SK-N-SH treated with all-trans-retinoic acid at 6 μM for 48 hours (cell line): ENCODE measurements around the gene MTF1.

Experiments used
- ATAC-seq: fragments of 200-7000 bp; cut with Tn5 transposase; 3 replicates; pipeline ENCODE4 v1.9.1; 2020; ENCODE audit warnings: mild to moderate bottlenecking, moderate library complexity
- ARNTL ChIP-seq: fragments of 450-650 bp; formaldehyde crosslinking; IDR thresholded peaks from 2 replicates; pipeline ENCODE4 v1.5.0; 2020; ENCODE audit warnings: low read depth, mild to moderate bottlenecking, moderate library complexity, borderline replicate concordance
- BACH2 ChIP-seq: fragments of 250-450 bp; sonication (Bioruptor Pico); IDR thresholded peaks from 2 replicates; pipeline ENCODE4 v1.9.0; 2021; ENCODE audit warnings: mild to moderate bottlenecking, borderline replicate concordance
- CSDC2 ChIP-seq: fragments of 250-450 bp; sonication (Bioruptor Pico); IDR thresholded peaks from 2 replicates; pipeline ENCODE4 v1.5.0; 2020; ENCODE audit warnings: mild to moderate bottlenecking, moderate library complexity
- ESRRG ChIP-seq: fragments of 250-450 bp; sonication (Bioruptor Pico); IDR thresholded peaks from 2 replicates; pipeline ENCODE4 v1.6.1; 2021; ENCODE audit warnings: mild to moderate bottlenecking
- GLIS3 ChIP-seq: fragments of 250-450 bp; sonication (Bioruptor Pico); IDR thresholded peaks from 2 replicates; pipeline ENCODE4 v1.5.0; 2020; ENCODE audit warnings: mild to moderate bottlenecking, moderate library complexity
- ISL1 ChIP-seq: fragments of 250-450 bp; sonication (Bioruptor Pico); IDR thresholded peaks from 2 replicates; pipeline ENCODE4 v2.1.2; 2022; ENCODE audit warnings: mild to moderate bottlenecking, moderate library complexity
- OSR1 ChIP-seq: fragments of 250-450 bp; sonication (Bioruptor Pico); IDR thresholded peaks from 2 replicates; pipeline ENCODE4 v1.8.0; 2022; ENCODE audit warnings: moderate library complexity, mild to moderate bottlenecking, inconsistent platforms
- PPARA ChIP-seq: fragments of 250-450 bp; sonication (Bioruptor Pico); IDR thresholded peaks from 2 replicates; pipeline ENCODE4 v1.5.0; 2020; ENCODE audit warnings: mild to moderate bottlenecking, borderline replicate concordance
- RARB ChIP-seq: fragments of 250-450 bp; sonication (Bioruptor Pico); IDR thresholded peaks from 2 replicates; pipeline ENCODE4 v1.8.0; 2021; ENCODE audit warnings: mild to moderate bottlenecking, moderate library complexity
- SNAI2 ChIP-seq: fragments of 250-450 bp; sonication (Bioruptor Pico); IDR thresholded peaks from 2 replicates; pipeline ENCODE4 v1.5.0; 2020; ENCODE audit warnings: mild to moderate bottlenecking, moderate library complexity
- TCF4 ChIP-seq: fragments of 250-450 bp; sonication (Bioruptor Pico); IDR thresholded peaks from 2 replicates; pipeline ENCODE4 v1.8.0; 2021; ENCODE audit warnings: mild to moderate bottlenecking, moderate library complexity, borderline replicate concordance
- TOX ChIP-seq: fragments of 250-450 bp; sonication (Bioruptor Pico); IDR thresholded peaks from 2 replicates; pipeline ENCODE4 v1.8.0; 2021; ENCODE audit warnings: mild to moderate bottlenecking, moderate library complexity, borderline replicate concordance
- ZC3H10 ChIP-seq: fragments of 250-450 bp; sonication (Bioruptor Pico); IDR thresholded peaks from 2 replicates; pipeline ENCODE4 v1.5.1; 2021; ENCODE audit warnings: mild to moderate bottlenecking, moderate library complexity
- ZFP3 ChIP-seq: fragments of 250-450 bp; sonication (Bioruptor Pico); IDR thresholded peaks from 2 replicates; pipeline ENCODE4 v1.5.0; 2020; ENCODE audit warnings: mild to moderate bottlenecking, moderate library complexity
- ZFP30 ChIP-seq: fragments of 450-650 bp; formaldehyde crosslinking; IDR thresholded peaks from 2 replicates; pipeline ENCODE4 v1.5.0; 2022; ENCODE audit warnings: mild to moderate bottlenecking, moderate library complexity
- ZNF565 ChIP-seq: fragments of 450-650 bp; formaldehyde crosslinking; conservative IDR thresholded peaks from 2 replicates; pipeline ENCODE4 v1.5.0; 2020; ENCODE audit warnings: low read depth, mild to moderate bottlenecking, moderate library complexity
- ZNF70 ChIP-seq: fragments of 450-650 bp; formaldehyde crosslinking; IDR thresholded peaks from 2 replicates; pipeline ENCODE4 v1.5.0; 2020; ENCODE audit warnings: mild to moderate bottlenecking, moderate library complexity
- ZNF8 ChIP-seq: fragments of 450-650 bp; formaldehyde crosslinking; IDR thresholded peaks from 2 replicates; pipeline ENCODE4 v1.5.0; 2020; ENCODE audit warnings: mild to moderate bottlenecking, moderate library complexity
- TF ChIP-seq, protein P1 (sequence below): fragments of 250-450 bp; sonication (Bioruptor Pico); IDR thresholded peaks from 2 replicates; pipeline ENCODE4 v1.5.1; 2021; ENCODE audit warnings: mild to moderate bottlenecking, moderate library complexity
- TF ChIP-seq, protein P2 (sequence below): fragments of 250-450 bp; sonication (Bioruptor Pico); IDR thresholded peaks from 2 replicates; pipeline ENCODE4 v1.8.0; 2020; ENCODE audit warnings: mild to moderate bottlenecking, moderate library complexity, borderline replicate concordance
- TF ChIP-seq, protein P3 (sequence below): fragments of 250-450 bp; sonication (Bioruptor Pico); IDR thresholded peaks from 2 replicates; pipeline ENCODE4 v1.8.0; 2021; ENCODE audit warnings: low read depth, mild to moderate bottlenecking, moderate library complexity, borderline replicate concordance
- TF ChIP-seq, protein P4 (sequence below): fragments of 250-450 bp; sonication (Bioruptor Pico); IDR thresholded peaks from 2 replicates; pipeline ENCODE4 v1.5.1; 2020; ENCODE audit warnings: low read depth, mild to moderate bottlenecking, moderate library complexity

The MTF1 gene

DNA sequence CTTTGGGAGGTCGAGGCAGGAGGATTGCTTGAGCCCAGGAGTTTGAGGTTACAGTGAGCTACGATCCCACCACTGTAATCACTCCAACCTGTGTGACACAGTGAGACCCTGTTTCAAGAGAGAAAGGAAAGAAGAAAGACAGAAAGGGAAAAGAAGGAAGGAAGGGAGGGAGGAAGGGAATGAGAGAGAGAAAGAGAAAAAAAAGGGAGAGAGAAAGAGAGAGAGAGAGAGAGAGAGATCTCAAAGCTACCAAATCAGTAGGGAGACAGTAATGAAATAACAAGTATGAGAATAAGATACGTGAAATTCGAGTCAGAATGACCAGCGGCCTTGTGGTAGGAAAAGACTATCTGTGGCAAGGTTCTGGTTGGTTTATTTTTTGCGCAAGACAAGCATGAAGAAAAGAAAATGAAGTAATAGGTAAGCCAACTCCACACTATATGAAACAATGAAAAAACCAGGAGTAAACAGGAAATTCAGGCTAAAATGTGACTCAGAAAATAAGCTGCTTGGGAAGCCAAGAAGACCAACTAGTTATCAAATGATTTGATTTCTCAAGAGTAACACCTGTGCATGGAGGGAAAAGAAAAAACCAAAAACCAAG lies 8.9 kb downstream of the MTF1 start:
- ATAC-seq, result no peak
- TF ChIP-seq ESRRG (CRISPR knock-in tag) (no peak), GLIS3 (CRISPR knock-in tag) (no peak), TCF4 (CRISPR knock-in tag) (no peak), ARNTL (CRISPR knock-in tag) (no peak), SNAI2 (no peak), TOX (CRISPR knock-in tag) (no peak), PPARA (CRISPR knock-in tag) (no peak)
- TF ChIP-seq, protein P1, sequence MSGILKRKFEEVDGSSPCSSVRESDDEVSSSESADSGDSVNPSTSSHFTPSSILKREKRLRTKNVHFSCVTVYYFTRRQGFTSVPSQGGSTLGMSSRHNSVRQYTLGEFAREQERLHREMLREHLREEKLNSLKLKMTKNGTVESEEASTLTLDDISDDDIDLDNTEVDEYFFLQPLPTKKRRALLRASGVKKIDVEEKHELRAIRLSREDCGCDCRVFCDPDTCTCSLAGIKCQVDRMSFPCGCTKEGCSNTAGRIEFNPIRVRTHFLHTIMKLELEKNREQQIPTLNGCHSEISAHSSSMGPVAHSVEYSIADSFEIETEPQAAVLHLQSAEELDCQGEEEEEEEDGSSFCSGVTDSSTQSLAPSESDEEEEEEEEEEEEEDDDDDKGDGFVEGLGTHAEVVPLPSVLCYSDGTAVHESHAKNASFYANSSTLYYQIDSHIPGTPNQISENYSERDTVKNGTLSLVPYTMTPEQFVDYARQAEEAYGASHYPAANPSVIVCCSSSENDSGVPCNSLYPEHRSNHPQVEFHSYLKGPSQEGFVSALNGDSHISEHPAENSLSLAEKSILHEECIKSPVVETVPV (CRISPR knock-in tag), result no peak

DNA sequence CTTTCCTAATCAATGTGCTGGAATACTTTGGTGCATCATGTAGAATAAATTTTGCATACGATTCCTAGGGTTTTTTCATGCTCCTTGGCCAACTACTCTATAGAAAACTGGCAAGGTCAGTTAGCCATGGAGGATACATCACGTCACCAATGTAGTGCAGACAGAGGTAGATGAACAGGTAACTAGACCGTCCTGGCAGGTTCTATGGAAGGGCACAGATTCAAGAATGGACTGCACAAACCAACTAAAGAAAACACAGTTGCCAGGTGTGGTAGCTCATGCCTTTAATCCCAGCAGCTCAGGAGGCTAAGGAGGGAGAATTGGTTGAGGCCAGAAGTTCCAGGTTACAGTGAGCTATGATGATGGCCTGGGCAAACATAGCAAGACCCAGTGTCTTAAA lies 9.9 kb downstream of the MTF1 start:
- TF ChIP-seq SNAI2 (no peak), ZFP3 (CRISPR knock-in tag) (no peak), RARB (CRISPR knock-in tag) (no peak), ZNF8 (no peak), ZNF565 (CRISPR knock-in tag) (no peak), PPARA (CRISPR knock-in tag) (no peak), OSR1 (no peak), CSDC2 (CRISPR knock-in tag) (no peak), TCF4 (CRISPR knock-in tag) (no peak), ESRRG (CRISPR knock-in tag) (no peak), TOX (CRISPR knock-in tag) (no peak), ZC3H10 (CRISPR knock-in tag) (no peak), ISL1 (no peak), GLIS3 (CRISPR knock-in tag) (no peak), ZFP30 (CRISPR knock-in tag) (no peak), ZNF70 (CRISPR knock-in tag) (no peak)
- TF ChIP-seq, protein P2, sequence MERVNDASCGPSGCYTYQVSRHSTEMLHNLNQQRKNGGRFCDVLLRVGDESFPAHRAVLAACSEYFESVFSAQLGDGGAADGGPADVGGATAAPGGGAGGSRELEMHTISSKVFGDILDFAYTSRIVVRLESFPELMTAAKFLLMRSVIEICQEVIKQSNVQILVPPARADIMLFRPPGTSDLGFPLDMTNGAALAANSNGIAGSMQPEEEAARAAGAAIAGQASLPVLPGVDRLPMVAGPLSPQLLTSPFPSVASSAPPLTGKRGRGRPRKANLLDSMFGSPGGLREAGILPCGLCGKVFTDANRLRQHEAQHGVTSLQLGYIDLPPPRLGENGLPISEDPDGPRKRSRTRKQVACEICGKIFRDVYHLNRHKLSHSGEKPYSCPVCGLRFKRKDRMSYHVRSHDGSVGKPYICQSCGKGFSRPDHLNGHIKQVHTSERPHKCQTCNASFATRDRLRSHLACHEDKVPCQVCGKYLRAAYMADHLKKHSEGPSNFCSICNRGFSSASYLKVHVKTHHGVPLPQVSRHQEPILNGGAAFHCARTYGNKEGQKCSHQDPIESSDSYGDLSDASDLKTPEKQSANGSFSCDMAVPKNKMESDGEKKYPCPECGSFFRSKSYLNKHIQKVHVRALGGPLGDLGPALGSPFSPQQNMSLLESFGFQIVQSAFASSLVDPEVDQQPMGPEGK (CRISPR knock-in tag), result no peak
- TF ChIP-seq, protein P3, sequence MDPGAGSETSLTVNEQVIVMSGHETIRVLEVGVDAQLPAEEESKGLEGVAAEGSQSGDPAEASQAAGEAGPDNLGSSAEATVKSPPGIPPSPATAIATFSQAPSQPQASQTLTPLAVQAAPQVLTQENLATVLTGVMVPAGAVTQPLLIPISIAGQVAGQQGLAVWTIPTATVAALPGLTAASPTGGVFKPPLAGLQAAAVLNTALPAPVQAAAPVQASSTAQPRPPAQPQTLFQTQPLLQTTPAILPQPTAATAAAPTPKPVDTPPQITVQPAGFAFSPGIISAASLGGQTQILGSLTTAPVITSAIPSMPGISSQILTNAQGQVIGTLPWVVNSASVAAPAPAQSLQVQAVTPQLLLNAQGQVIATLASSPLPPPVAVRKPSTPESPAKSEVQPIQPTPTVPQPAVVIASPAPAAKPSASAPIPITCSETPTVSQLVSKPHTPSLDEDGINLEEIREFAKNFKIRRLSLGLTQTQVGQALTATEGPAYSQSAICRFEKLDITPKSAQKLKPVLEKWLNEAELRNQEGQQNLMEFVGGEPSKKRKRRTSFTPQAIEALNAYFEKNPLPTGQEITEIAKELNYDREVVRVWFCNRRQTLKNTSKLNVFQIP (CRISPR knock-in tag), result no peak
- TF ChIP-seq, protein P4, sequence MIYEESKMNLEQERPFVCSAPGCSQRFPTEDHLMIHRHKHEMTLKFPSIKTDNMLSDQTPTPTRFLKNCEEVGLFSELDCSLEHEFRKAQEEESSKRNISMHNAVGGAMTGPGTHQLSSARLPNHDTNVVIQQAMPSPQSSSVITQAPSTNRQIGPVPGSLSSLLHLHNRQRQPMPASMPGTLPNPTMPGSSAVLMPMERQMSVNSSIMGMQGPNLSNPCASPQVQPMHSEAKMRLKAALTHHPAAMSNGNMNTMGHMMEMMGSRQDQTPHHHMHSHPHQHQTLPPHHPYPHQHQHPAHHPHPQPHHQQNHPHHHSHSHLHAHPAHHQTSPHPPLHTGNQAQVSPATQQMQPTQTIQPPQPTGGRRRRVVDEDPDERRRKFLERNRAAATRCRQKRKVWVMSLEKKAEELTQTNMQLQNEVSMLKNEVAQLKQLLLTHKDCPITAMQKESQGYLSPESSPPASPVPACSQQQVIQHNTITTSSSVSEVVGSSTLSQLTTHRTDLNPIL, result no peak
- no peak for ATAC-seq

DNA sequence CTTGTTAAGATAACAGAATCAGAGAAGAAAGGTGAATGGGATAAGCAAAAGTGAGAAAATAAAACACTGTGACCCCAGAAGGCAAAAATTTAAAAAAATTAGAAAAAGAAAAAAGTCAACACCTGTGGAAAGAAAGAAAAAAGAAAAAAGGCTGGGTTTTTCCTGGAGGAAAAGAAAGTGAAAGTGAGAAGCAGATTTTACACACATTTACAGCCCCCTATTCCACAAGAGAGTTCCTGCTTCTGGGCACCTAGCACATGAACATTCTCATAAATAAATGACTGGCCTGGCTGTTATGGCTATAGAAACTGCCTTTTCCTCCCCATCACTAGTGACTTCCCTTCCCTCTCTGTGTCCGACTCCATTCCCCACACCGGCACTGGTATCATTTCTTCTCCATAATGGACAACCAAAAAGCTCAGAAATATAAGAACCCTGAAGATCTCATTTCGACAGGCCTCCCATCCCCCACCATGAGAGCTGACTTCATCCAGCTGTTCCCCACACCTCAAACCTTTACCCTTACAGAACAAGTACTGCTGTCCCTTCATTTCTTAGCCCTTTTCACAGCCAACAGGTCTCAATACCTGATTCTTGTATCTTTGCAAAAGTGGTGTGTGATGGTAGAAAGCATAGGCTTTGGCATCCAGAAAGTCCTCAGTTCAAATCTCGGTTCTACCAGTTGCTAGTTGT lies 12.6 kb downstream of the MTF1 start:
- no peak for ATAC-seq
- TF ChIP-seq TOX (CRISPR knock-in tag), result no peak
- TF ChIP-seq, all 23 proteins: peak for 0

DNA sequence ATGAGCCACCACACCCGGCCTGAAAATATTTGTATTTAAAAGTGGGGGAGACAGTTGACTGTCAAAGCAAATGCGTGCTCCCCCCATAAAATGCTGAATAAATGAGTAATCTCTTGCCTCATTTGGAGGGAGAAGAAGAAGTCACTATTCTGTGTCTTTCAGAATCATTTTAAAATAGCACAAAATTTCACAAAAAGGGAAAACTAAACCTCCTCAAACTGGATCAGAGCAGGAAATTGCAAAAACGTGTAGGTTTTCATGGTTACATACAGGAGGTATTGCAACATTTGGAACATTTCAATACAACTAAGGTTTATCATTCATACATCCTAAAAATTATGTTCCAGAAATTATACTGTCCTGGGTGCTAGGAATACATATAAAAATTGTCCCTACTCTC lies 13.6 kb downstream of the MTF1 start:
- ATAC-seq, result no peak
- TF ChIP-seq BACH2 (CRISPR knock-in tag), result no peak
- no peak for TF ChIP-seq RARB (CRISPR knock-in tag)
- no peak for TF ChIP-seq ZNF8
- no peak for TF ChIP-seq ISL1
- TF ChIP-seq, protein P1 (CRISPR knock-in tag), result no peak
